Ovary (tissue), 3 donors: Measurements from ENCODE around the gene GDF7.

Experiments
- CTCF ChIP-seq, 3 donors: fragments of 450-650 bp in 2 of 3; fragments of 200-600 bp in 1 of 3; IDR thresholded peaks; one replicate each; pipeline versions ENCODE4 v1.5.1 to v1.8.0; 2016 to 2022; ENCODE audit warnings: antibody characterized with exemption in 3 of 3, mild to moderate bottlenecking in 1 of 3
- EP300 ChIP-seq: sonication (generic); formaldehyde crosslinking; IDR thresholded peaks from one replicate; pipeline ENCODE4 v1.6.1; 2017; ENCODE audit warnings: antibody characterized with exemption
- donor health status: DM: no; HTN: no; CAD: no.

DNA sequence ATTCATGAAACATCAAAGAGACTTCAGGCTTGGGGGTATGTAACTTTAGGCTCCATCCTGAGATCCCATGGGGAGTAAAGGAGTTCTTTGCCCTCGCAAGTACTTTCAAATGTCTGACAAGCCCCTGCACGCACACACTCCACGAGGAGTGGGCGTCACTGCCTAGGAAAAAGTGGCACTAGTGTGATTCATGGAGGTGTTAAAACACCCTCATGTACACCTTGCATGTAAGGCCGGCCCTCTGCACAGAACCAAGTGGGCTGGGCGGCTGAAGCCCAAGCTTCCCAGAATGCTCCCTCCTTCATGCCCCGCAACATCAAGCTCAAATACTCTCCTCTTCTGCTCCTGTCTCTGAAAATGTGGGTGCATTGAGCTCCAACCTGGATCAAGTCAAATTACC is 23.9 kb upstream of the GDF7 start:
- TF ChIP-seq EP300: no peak
- no peak for TF ChIP-seq CTCF (IDR thresholded peaks at IDR 0.05)
